Inferior parietal cortex (tissue), 1 donor: ENCODE data around the gene RPL3.
A peak's percentile ranks its signal among the peaks of the same experiment; 100 is the strongest.

ENCODE experiments used
- DNase-seq: peaks from one replicate; pipeline ENCODE4 v3.0.0-alpha.2; 2016; ENCODE audit errors: extremely low spot score

Gene RPL3

DNA sequence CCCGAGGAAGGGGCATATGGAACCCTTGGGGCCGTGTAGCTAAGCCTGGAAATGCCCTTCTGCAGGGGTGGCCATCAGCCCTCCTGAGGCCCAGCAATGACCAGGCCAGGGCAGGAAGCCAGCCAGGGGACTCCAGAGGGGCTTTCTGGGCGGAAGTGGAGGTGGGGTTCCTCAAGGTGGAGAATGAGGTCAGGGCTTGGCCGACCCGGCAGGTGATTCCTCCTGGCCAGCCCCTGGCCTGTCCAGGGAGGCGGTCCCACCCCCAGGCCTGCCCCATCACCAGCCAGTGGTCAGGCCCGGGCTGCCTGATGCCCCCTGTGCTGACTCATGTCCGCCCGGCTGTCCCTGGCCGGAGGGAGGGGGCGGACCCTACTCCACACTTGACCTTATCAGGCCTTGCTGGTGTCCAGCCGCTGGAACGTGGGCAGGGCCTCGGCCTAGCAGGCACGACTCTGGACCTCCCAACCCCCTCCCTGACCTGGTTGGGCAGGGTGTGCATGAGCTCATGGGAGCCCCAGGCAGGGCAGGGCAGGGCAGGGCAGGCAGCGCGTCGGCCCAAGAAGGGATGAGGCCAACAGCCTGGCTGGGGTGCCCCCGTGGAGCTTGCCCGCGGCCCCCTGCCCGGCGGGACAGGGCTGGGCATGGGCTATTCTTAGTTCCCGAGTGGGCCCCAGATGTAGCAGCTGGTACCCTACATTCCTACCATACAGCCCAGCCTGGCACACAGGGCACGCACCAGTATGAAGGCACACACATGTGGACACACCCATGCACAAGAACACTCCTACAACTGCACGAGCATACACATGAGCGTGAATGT lies 35.9 kb downstream of the RPL3 start:
- DNase-seq: peak; percentile 20

DNA sequence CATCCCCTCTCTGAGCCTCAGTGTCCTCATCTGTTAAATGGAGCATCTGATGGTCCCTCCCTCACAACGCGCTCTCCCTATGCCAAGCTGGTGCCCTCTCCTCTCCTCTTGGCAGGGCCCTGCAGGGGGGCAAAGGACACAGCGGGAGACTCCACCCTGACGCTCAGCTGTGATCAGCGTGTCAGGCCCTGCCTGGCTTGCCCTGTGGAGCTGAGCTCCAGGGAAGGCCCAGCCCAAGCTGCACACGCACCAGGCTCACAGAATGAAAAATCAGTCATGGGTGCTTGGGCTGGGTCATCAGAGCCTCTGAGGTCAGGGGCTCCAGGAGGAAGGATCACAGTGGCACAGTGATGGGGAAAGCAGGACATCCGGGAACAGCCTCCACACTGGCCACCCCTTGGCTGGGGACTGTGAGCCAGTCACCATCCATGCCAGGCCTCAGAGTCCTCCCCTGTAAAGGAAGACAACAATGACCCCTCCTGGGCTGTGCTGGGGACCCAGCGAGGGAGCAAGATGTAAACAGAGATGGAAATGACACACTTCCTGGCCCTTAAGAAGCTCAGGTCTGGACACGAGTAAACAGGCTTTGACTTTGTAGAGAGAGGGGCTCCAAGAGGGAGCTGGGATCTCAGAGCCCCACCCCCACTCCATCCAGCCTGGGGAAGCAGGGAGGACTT lies 36.6 kb downstream of the RPL3 start:
- DNase-seq: no peak

DNA sequence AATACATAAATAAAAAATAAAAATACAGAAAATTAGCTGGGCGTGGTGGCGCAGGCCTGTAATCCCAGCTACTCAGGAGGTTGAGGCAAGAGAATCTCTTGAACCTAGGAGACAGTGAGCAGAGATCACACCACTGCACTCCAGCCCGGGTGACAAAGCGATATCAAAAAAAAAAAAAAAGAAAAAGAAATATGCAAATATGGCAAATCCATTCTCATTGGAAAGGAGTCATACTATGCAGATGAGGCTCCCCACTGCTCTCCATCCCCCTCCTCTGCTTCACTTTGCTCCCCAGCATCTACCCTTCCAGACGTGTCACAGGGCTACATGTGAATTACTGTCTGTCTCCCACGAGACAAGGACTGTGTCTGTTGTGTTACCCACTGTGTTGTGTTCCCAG lies 38.3 kb downstream of the RPL3 start:
- DNase-seq: no peak

DNA sequence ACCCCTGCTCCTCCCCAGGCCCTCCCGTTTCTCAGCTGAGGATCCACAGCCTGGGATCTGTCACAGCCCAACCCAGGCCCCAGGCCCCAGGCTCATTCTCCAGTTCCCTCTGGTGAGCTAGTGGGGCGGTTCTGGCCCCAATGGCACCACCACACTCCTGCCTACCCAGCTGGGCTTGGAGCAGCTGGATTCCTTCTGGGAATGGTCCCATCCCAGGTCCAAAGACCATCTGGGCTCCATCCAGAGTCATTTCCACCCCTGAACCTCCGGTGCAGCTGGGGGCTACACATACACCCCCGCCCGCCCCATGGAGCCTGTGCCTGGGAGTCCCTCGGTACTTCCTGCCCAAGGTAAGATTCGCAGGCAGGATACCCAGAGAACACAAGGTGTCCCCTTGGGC lies 39.2 kb downstream of the RPL3 start:
- no peak for DNase-seq

DNA sequence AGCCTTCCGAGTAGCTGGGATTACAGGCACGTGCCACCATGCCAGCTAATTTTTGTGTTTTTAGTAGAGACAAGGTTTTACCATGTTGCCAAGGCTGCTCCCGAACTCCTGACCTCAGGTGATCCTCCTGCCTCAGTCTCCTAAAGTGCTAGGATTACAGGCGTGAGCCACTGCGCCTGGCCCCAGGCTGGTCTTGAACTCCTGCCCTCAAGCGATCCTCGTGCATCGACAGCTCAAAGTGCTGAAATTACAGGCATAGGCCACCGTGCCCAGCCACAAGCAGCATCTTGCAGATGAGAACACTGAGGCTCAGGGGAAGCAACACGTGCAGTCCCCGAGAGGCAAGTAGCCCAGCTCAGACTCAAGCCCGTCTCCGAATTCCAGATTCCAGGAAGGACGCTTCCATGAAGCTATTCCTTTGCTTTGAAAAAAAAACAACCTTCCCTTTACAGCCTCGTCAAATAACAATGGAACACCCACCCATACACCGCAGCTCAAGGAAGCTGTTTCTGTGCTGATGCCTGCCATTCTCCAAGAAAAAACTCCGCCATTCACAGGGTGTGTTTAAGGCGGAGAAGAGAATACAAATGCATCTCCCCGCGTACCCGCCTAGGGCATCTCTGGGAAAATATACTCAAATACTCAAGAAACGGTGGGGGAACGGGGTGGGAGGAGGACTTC lies 40.1 kb downstream of the RPL3 start:
- DNase-seq: no peak

DNA sequence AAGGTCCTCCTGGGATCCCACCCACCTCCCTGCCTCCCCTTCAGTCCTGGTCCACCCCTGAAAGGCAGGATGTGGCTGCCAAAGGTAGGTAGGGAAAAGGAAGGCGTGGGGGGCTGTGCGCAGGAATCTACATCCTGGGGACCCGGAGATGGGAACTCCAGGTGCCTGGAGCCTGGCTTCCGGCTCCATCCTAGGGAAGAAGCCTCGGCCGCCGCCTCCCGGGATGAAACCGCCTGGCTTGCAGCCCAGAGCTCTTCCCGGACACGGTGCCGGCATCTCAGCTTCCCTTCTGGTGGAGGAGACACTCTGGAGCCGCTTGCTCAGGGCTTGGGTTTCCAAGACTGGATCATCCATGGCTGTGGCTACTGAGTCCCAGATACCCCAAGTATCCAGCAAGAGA lies 41.4 kb downstream of the RPL3 start:
- no peak for DNase-seq

DNA sequence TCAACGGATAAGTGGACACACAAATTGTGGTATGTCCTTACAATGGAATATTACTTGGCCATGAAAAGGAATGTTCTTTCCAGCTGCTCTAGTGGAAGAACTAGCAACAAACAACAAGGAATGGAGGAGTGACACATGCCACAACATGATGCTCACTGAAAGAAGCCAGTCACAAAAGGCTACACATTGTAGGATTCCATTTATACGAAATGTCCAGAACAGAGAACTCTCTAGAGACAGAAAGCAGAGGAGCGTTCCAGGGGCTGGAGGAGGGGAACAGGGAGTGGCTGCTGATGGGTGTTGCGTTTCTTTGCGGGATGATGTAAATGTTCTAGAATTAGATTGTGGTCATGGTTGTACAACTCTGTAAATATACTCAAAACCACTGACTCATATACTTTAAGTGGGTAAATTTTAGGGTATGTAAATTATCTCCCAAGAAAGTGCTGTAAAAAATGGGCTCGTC lies 42.2 kb downstream of the RPL3 start:
- DNase-seq: no peak

DNA sequence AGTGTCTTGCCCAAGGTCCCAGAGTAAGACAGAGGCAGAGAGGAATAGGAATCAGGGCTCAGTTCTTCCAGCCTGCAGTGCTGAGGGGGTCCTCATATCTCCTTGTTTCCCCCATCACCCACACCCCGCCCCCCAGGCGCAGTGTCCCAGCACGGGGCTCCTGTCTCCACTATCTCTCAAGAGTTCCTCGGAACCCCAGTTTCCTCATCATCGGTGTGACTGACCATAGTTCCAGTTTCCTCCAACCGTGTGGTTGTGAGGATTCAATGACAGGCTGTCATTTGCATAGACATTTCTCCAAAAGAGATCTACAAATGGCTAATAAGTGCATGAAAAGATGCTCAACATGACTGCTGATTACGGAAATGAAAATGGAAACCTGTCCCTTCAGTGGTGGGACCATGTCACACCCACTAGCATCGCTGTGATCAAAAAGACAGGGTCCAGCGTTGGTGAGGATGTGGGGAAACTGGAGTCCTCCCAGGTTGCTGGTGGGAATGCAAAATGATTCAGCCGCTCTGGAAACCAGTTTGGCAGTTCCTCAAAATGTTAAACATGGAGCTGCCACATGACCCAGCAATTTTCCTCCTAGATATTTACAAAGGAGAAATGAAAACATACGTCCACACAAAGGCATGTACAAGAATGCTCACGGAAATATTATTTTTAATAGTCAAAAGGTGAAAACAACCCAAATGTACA lies 42.8 kb downstream of the RPL3 start:
- DNase-seq: no peak

DNA sequence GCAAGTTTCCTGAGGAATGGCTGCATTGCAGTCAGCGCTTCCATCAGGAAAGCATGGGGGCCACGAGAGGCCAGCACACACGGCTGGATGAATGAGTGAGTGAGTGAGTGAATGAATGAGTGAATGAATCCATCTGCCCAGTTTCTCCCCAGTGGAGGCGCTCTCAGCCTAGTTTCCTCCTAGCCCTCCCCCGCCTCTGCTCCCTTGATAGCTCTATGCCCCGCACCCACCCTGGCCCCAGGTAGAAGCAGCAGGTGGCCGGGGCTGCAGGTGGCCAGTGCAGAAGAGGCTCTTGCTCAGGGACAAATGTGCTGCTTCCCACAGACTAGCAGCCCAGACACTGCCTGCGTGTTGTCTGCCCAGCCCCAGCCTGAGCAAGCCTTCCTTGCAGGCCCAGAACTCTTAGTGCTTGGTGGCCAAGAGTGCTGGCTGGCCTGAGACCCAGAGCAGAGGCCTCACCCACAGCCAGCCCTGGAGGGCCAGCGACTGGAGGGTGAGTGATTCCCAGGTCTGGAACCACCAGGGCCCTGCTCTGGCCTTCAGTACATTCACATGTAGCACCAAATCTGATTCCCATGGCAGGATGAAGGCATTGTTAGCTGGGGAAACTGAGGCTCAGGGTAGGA lies 43.5 kb downstream of the RPL3 start:
- DNase-seq: no peak

DNA sequence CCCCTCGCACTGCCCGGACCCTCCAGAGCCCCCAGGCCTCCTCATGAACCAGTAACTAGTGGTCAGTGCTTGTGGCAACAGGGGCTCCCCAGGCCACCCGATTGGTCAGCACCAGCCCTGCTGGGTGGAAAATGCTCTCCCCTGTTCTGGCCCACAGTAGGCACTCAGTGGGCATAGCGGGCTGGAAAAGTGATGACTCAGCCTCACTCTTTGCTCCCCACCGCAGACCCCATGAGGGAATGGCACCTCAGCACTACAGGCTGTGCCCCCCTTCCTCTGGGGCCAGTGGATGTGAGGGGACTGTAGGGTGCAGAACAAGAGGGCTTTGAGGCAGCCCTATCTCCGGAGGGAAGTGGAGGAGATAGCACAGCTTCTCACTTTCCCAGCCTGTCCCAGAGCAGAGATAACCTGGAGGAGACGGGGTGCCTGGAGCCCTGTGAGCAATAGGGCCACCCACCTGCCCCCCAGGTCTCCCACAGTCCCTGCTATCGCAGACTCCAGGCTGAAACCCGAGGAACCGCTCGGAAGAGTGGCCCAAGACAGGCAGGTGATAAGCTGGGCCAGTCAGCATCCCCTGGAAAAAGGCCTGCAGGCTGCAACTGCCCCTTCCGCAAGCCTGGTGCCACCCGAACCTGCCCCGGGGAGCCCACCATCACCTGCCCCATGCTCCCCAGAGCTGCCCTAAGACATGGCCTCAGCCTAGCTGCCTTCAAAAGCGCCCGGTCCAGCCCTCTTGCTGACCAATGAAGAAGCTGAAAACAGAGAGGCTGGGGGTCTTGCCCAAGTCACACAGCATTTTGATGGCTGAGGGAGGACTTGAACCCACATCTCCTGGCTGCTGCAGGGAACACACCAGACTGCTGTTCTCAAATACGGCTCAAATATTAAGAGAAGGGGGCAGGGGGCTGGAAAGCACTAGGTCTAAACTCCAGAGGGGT lies 45.2 kb downstream of the RPL3 start:
- no peak for DNase-seq

DNA sequence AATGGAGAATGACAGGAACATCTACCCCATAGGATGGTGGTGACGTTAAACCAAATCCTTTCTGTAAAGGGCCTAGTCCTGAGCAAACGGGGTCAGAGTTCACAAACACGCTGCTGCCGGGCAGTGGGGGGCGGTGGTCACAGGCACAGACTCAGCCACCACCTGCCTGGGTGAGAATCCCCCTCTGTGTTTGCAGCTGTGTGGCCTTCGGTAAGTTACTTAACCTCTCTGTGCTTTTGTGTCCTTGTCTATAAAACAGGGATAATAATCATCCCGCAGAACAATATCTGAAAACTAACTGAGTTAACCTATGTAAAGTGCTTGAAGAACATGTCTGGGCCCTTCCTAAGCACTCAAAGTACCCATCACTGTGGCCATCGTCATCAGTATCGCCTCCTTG lies 48.6 kb downstream of the RPL3 start:
- no peak for DNase-seq

DNA sequence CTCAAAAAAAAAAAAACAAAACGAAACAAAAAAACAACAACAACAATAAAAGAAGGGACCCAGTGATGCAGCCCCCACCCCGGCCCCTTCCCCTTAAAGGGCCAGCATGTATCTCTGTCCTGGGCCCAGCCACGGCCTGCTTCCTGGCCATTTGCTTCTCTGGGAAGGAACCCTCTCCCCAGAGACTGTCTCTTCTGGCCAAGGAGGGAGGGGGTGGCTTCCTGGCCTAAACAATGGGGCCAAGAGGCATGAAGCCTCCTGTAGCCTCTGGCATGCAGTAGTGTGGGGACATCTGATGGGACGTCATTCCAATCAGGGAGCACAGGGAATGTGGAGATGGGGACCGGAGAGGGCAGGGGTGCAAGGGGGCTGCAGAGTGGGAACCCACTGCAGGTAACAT lies 49.1 kb downstream of the RPL3 start:
- no peak for DNase-seq

DNA sequence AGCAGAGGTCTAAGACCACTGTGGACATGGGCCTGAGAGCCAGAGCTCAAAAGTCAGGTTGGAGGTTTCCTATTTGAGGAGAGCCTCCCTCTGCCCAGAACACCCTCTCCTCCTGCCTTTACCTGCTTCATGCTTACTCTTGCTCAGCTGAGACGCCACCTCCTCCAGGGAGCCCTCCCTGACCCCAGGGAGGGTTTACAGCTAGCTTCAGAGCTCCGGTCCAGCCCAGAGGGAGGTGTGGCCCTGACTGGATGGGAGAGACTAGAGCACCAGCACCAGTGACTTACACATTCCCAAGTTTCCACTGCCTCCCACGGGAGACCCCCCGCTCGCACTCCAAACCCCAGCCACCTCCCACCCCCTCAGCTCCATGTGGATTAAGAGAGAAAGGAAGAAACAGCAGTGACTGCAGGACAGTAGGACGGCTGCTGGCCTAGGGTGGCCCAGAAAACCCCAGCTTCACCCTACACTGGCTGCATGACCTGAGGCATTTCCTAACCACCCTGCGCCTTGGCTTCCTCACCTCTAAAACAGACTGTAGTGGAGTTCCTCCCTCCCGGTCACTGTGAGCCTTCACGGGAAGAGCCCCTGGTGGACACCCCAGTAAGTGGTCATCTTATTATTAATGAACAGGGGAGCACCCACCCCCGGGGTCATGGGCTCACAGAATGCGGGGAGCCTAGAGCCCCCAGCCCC lies 50.2 kb downstream of the RPL3 start:
- DNase-seq: no peak

DNA sequence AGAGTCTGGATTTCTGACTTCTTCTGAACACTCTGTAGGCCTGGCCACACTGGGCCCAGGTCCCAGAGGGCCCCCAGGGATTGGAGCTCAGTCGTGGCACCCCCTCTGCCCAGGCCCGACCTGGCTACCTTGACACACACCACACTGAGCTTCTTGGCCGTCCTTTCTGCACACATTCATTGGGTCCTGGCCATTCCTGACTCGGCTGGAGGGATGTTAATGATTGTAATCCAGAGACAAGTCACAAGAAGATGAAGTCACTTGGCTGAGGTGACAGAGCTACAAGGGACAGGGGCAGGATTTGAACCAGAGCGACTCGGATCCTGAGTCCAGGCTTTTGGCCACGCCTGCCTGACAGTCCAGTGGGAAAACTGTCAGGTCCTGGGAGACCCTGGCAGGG lies 50.8 kb downstream of the RPL3 start:
- no peak for DNase-seq

DNA sequence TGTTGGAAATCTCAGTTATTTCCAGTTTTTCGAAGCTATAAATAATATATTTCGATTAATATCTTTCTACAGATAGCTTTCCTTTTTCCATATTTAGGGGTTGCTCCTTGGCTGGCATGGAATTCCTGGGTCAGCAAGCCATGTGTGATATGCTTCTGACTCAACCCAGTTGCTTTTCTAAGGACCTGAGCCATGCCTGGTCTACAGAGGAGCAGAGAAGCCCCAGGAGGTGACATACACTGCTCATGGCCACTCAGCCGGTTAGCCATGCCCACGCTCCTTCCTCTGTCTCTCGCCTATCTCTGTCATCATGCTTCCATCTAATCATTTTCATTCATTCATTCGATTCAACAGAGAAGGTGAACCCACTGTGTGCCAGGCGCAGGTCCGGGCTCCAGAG lies 51.4 kb downstream of the RPL3 start:
- no peak for DNase-seq

DNA sequence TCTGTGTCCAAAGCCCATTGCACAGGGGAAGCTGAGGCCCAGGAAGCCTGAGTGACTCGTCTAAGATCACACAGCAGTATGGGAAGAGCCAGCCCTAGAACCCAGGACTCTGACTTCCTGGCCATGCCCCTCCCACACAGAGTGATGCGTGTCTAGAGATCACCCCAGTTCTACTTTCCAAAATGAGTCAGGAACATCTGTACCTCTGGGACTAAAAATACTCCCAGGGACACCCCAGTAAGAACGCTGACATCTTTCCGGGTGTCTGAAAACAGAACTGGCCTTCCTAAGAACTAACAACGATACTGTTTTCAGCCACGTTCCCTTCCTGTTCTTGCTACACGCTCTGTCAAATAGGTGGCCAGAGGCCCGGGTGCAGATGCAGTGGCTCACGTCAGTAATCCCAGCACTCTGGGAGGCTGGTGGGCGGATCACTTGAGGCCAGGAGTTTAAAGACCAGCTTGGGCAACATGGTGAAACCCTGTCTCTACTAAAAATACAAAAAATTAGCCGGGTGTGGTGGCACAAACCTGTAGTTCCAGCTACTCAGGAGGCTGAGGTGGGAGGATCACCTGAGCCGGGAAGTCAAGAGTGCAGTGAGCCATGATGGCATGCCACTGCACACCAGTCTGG lies 52.9 kb downstream of the RPL3 start:
- DNase-seq: no peak

DNA sequence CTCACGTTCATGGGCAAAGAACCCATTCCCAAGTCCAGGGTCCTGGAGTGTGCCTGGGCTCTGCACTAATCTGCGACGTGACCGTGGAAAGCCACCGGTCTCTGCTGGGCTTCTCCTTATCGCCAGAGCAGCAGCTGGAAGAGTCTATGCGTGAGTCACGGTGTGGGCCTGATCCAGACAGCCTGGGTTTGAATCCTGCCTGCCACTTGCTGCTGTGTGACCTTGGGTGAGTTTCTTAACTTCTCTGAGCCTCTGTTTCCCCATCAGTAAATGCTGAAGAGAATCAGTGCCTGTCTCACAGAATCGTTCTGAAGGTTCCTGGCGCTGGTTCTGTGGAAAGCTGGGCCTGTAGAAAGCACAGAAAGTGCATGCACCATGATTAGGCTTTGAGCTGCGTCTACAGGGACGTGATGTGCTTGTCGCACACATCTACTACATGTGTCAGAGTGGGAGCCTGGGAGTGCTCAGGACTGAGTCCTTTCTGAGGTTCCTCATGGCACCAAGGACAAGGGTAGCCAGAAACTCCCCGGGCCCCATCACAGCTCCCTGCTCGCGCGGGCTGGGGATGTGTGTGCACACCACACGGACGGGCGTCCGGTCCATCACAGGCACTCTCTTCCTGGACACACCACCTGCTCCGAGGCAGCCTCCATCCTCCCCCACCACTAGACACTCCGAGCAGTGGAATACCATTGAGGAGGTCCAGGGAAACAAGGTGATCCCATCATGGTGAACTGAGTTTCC lies 54.1 kb downstream of the RPL3 start:
- no peak for DNase-seq

DNA sequence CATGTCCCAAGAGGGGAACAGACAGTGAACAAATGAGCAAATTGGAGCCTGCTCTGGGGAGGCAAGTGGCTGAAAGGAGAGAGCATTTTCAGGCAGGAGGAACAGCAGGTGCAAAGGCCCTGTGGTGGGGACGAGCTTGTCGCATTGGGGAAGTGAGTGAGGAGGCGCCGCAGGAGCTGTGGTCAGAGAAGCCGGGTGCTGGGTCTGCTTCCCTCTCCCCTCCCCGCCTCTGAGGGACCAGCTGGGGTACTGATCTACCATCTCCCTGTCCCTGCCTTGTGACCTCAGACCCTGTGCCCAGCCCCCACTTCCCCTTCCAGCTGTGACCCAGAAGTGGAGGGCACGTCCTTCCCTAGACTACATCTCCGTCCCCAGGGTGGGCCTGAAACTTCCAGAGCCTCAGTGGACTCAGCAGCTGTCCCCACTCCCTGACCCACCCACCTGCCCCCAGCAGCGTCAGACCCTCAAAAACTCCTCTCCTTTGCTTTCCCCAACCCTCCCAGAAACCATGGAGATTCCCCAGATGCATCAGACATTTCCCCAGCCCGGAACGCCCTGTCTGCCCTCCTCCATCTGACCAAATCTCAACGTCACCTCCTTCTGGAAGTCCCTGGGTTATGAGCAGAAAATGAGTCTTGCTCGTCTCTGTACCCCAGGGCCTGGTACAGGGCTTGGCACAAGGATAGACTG lies 54.9 kb downstream of the RPL3 start:
- DNase-seq: no peak
